ENCODE measurements around the gene RNF112.

DNA sequence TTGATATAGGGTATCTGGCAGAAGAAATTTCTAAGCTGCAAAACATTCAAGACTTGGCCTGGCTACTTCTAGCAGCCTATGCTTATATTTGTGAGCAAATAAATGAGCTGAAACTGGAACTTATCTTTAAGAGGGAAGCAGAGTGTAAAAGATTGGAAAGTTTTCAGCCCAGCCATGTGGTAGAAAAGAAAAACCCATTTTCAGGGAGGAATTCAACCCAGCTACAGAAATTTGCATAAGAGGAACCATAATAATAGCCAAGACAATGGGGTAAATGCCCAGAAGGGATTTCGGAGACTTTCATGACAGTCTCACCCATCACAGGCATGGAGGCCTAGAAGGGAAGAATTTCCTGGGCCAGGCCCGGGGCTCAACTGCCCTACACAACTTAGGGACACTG lies 31.7 kb downstream of the RNF112 start:
- TF ChIP-seq EZH2 (IDR thresholded peaks at IDR 0.05; ENCODE audit: borderline replicate concordance, insufficient read depth, low read length, poor library complexity, severe bottlenecking) (no peak), POLR2AphosphoS5 (IDR thresholded peaks at IDR 0.05) (no peak), SMC3 (conservative IDR thresholded peaks at IDR 0.05; ENCODE audit: poor library complexity) (no peak)
- TF ChIP-seq, protein P1, sequence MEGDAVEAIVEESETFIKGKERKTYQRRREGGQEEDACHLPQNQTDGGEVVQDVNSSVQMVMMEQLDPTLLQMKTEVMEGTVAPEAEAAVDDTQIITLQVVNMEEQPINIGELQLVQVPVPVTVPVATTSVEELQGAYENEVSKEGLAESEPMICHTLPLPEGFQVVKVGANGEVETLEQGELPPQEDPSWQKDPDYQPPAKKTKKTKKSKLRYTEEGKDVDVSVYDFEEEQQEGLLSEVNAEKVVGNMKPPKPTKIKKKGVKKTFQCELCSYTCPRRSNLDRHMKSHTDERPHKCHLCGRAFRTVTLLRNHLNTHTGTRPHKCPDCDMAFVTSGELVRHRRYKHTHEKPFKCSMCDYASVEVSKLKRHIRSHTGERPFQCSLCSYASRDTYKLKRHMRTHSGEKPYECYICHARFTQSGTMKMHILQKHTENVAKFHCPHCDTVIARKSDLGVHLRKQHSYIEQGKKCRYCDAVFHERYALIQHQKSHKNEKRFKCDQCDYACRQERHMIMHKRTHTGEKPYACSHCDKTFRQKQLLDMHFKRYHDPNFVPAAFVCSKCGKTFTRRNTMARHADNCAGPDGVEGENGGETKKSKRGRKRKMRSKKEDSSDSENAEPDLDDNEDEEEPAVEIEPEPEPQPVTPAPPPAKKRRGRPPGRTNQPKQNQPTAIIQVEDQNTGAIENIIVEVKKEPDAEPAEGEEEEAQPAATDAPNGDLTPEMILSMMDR (IDR thresholded peaks at IDR 0.05; ENCODE audit: poor library complexity, severe bottlenecking): no peak

Measured in neural cell (in vitro differentiated cells).